CD14-positive monocyte (primary cell): ENCODE data around the gene PRDX5. TPM values are rescaled to one million over a fixed set of nuclear protein-coding genes. Genes with fewer than 3 reads are reported as not detected.

Experiments
- DNase-seq, 3 donors: peaks; one replicate each; pipeline ENCODE4 v3.0.0-alpha.2; 2011 to 2022
- H2AFZ ChIP-seq: 2 replicates; pipeline ENCODE4 v1.6.0; 2012; ENCODE audit warnings: mild to moderate bottlenecking, low read depth, low read length, inconsistent platforms; ENCODE audit not compliant: insufficient read depth, poor library complexity, severe bottlenecking
- H3K27ac ChIP-seq, 2 donors: 1 replicate in 1 of 2; 2 replicates in 1 of 2; pipeline ENCODE4 v1.5.1; 2012 to 2013; ENCODE audit warnings: low read length in 2 of 2, control low read depth in 1 of 2, inconsistent platforms in 1 of 2, low read depth in 1 of 2, mild to moderate bottlenecking in 1 of 2
- H3K27me3 ChIP-seq, 2 donors: one replicate each; pipeline versions ENCODE4 v1.6.0 to v1.6.1; 2011 to 2013; ENCODE audit warnings: low read length in 2 of 2; ENCODE audit not compliant: control insufficient read depth in 2 of 2, insufficient read depth in 2 of 2
- H3K36me3 ChIP-seq, 2 donors: replicated peaks in 1 of 2; 1 replicate in 1 of 2; 2 replicates in 1 of 2; pipeline versions ENCODE4 v1.5.1 to v1.6.1; 2012 to 2013; ENCODE audit warnings: low read length in 2 of 2, control low read depth in 1 of 2, inconsistent platforms in 1 of 2, mild to moderate bottlenecking in 1 of 2; ENCODE audit not compliant: insufficient read depth in 2 of 2, control insufficient read depth in 1 of 2
- H3K4me1 ChIP-seq, 2 donors: 1 replicate in 1 of 2; 2 replicates in 1 of 2; pipeline versions ENCODE4 v1.5.1 to v1.6.1; 2012 to 2013; ENCODE audit warnings: low read length in 2 of 2, control low read depth in 1 of 2, inconsistent platforms in 1 of 2, mild to moderate bottlenecking in 1 of 2, moderate library complexity in 1 of 2; ENCODE audit not compliant: insufficient read depth in 2 of 2, control insufficient read depth in 1 of 2
- H3K4me2 ChIP-seq: replicated peaks from 2 replicates; pipeline ENCODE3; 2012; ENCODE audit warnings: low read length, moderate library complexity, mild to moderate bottlenecking; ENCODE audit not compliant: poor library complexity, severe bottlenecking; ENCODE audit errors: extremely low read depth
- H3K4me3 ChIP-seq, 3 experiments: fragments of 200-600 bp in 1 of 3; sonication (generic) in 1 of 3; replicated peaks in 1 of 3; 1 replicate in 2 of 3; 2 replicates in 1 of 3; pipeline ENCODE4 v1.5.1; 2011 to 2013; ENCODE audit warnings: low read length in 3 of 3, mild to moderate bottlenecking in 3 of 3, control low read depth in 2 of 3, low read depth in 2 of 3, inconsistent platforms in 1 of 3, moderate library complexity in 1 of 3
- H3K79me2 ChIP-seq: 2 replicates; pipeline ENCODE4 v1.6.0; 2012; ENCODE audit warnings: mild to moderate bottlenecking, control low read depth, inconsistent platforms, low read length, moderate library complexity; ENCODE audit not compliant: insufficient read depth
- H3K9ac ChIP-seq: 2 replicates; pipeline ENCODE4 v1.6.0; 2017; ENCODE audit warnings: low read length, mild to moderate bottlenecking; ENCODE audit not compliant: insufficient read depth, poor library complexity, severe bottlenecking
- H3K9me3 ChIP-seq, 2 donors: replicated peaks in 1 of 2; 1 replicate in 1 of 2; 2 replicates in 1 of 2; pipeline versions ENCODE4 v1.5.1 to v1.6.1; 2012 to 2013; ENCODE audit warnings: low read length in 2 of 2, control low read depth in 1 of 2; ENCODE audit not compliant: control insufficient read depth in 1 of 2, insufficient read depth in 1 of 2
- H4K20me1 ChIP-seq: 2 replicates; pipeline ENCODE4 v1.6.0; 2012; ENCODE audit warnings: mild to moderate bottlenecking, low read length, control low read depth, moderate library complexity; ENCODE audit not compliant: insufficient read depth
- H3K27ac Mint-ChIP-seq, 7 donors: one replicate each; pipeline ENCODE4 v1.8.0; 2020; ENCODE audit warnings: mild to moderate bottlenecking in 7 of 7, mixed read lengths in 7 of 7, moderate library complexity in 6 of 7, inconsistent platforms in 2 of 7
- H3K27me3 Mint-ChIP-seq, 3 donors: one replicate each; pipeline ENCODE4 v1.8.0; 2021 to 2022; ENCODE audit warnings: low read depth in 3 of 3, mild to moderate bottlenecking in 3 of 3, mixed read lengths in 3 of 3, moderate library complexity in 3 of 3, inconsistent platforms in 1 of 3
- H3K36me3 Mint-ChIP-seq, 2 donors: one replicate each; pipeline ENCODE4 v1.8.0; 2020; ENCODE audit warnings: mixed read lengths in 2 of 2, inconsistent platforms in 1 of 2, mild to moderate bottlenecking in 1 of 2
- H3K4me1 Mint-ChIP-seq: one replicate; pipeline ENCODE4 v1.8.0; 2020; ENCODE audit warnings: mild to moderate bottlenecking, mixed read lengths
- H3K4me3 Mint-ChIP-seq, 2 donors: one replicate each; pipeline ENCODE4 v1.8.0; 2020; ENCODE audit warnings: mild to moderate bottlenecking in 2 of 2, mixed read lengths in 2 of 2, moderate library complexity in 1 of 2
- H3K9me3 Mint-ChIP-seq, 7 donors: one replicate each; pipeline ENCODE4 v1.8.0; 2020 to 2022; ENCODE audit warnings: mixed read lengths in 7 of 7, mild to moderate bottlenecking in 6 of 7, moderate library complexity in 6 of 7, inconsistent platforms in 2 of 7
- CTCF ChIP-seq: fragments of 200-600 bp; IDR thresholded peaks from one replicate; pipeline ENCODE4 v1.8.0; 2022; ENCODE audit warnings: antibody characterized with exemption, mild to moderate bottlenecking
- WGBS: methylation state at CpG from one replicate; pipeline ENCODE4 v1.1.5; 2013; ENCODE audit warnings: missing lambda C conversion rate; ENCODE audit not compliant: insufficient coverage; 5-methylcytosine and 5-hydroxymethylcytosine counted together
- intact Hi-C, 2 donors: fragments of 100-400 bp; cut with micrococcal nuclease; formaldehyde crosslinking; loops; one replicate each; pipeline versions ENCODE4 v1.15.0 to v1.15.1; 2023
- polyA plus RNA-seq, 3 donors: library from polyadenylated mRNA; depleted of rRNA in 1 of 3; unstranded in 2 of 3; stranded (reverse) in 1 of 3; fragments of 300-500 nt in 2 of 3; fragments of >200 nt in 1 of 3; fragmentation: Illumina TruSeq in 2 of 3; gene quantifications; 1 replicate in 2 of 3; 2 replicates in 1 of 3; pipeline ENCODE4 v1.2.3, GENCODE V29; 2012 to 2021

PRDX5 gene
- polyA plus RNA-seq, 3 donors: 136 to 318 (median 286) TPM

GRCh38 chr11:64331569-64332371 is 13.8 kb downstream of the PRDX5 start:
- no peaks in the 10 kb centered on the region for H4K20me1 ChIP-seq
- no peaks in the 10 kb centered on the region for H3K36me3 ChIP-seq
- H3K79me2 ChIP-seq: no peaks in the 10 kb centered on the region
- no peak overlapping the region for H3K9ac ChIP-seq
- H3K4me1 Mint-ChIP-seq: peaks cover 39% of the 10 kb centered on the region
- H3K27me3 ChIP-seq: no peaks in the 10 kb centered on the region
- WGBS: 9% methylated on average over 14 of the region's 20 CpGs
- peak; percentile 94 for TF ChIP-seq CTCF
- H3K4me3 ChIP-seq: peak overlapping the region in 1 of 3 experiments; percentile 52
- H3K4me2 ChIP-seq: peak overlapping the region; percentile 60
- peak overlapping the region; percentile 57 to 89 (median 82) for H3K27ac Mint-ChIP-seq
- H3K27me3 Mint-ChIP-seq: peaks cover 0 to 5% (median 0%) of the 10 kb centered on the region in 3 donors
- H2AFZ ChIP-seq: peak overlapping the region; percentile 52
- intact Hi-C loops: loop anchor here in 1 of 2 donors (2.0 kb wide), 1 partner anchor 13 kb away; the partner anchor contains the start of gene PRDX5
- peaks cover 2 to 8% of the 10 kb centered on the region in 2 donors for H3K36me3 Mint-ChIP-seq
- DNase-seq: peak; percentile 94 to 99 (median 99)
- H3K4me1 ChIP-seq: peaks cover 32 to 37% of the 10 kb centered on the region in 2 donors
- peak overlapping the region in 1 of 2 donors; percentile 77 for H3K4me3 Mint-ChIP-seq
- peaks cover 0 to 7% (median 3%) of the 10 kb centered on the region in 7 donors for H3K9me3 Mint-ChIP-seq
- H3K27ac ChIP-seq: peak overlapping the region; percentile 46 to 53
- H3K9me3 ChIP-seq: no peaks in the 10 kb centered on the region

- peaks cover 40% of the 10 kb centered on the region for H3K4me1 Mint-ChIP-seq
- Histone ChIP-seq H3K27ac (no peak overlapping the region), H3K79me2 (no peaks in the 10 kb centered on the region), H3K9me3 (no peaks in the 10 kb centered on the region), H3K27me3 (no peaks in the 10 kb centered on the region), H3K4me1 (peaks cover 32 to 38% of the 10 kb centered on the region in 2 donors), H3K4me2 (no peak overlapping the region), H3K36me3 (no peaks in the 10 kb centered on the region), H4K20me1 (no peaks in the 10 kb centered on the region), H3K4me3 (no peak overlapping the region), H3K9ac (no peak overlapping the region), H2AFZ (no peak overlapping the region)
- no peaks in the 10 kb centered on the region for H3K9me3 Mint-ChIP-seq
- 100% methylated on average over 6 of the region's 8 CpGs for WGBS
- H3K27ac Mint-ChIP-seq: peak overlapping the region in 3 of 7 donors; percentile 30 to 66 (median 63)
- peaks cover 11 to 16% of the 10 kb centered on the region in 2 donors for H3K36me3 Mint-ChIP-seq
- intact Hi-C loops: loop anchor here in 1 of 2 donors (2.0 kb wide), 1 partner anchor 15 kb away; the partner anchor contains the start of gene PRDX5
- TF ChIP-seq CTCF: no peak
- no peak for DNase-seq
- H3K4me3 Mint-ChIP-seq: no peak overlapping the region
- H3K27me3 Mint-ChIP-seq: peaks cover 0 to 5% (median 0%) of the 10 kb centered on the region in 3 donors
These were observed 15.6 kb downstream of the PRDX5 start for GRCh38 chr11:64333556-64333955.
